GM21515 (cell line): ENCODE results near the gene AMZ1.
"Not testable (repeated sequence)": the region's sequence is repeated elsewhere in the genome, so short reads cannot be mapped to it uniquely, and the experiment has no call there.

ENCODE experiments used
- ATAC-seq: cut with Tn5 transposase; IDR thresholded peaks from one replicate; pipeline ENCODE4 v1.9.1; 2021; ENCODE audit not compliant: unreplicated experiment

The AMZ1 gene

GRCh38 chr7:2725178-2726105 is 37.4 kb downstream of the AMZ1 start:
- no peak for ATAC-seq

- no peak for ATAC-seq
These were observed 38.5 kb downstream of the AMZ1 start for GRCh38 chr7:2726316-2727018.

GRCh38 chr7:2727206-2727605 is 39.2 kb downstream of the AMZ1 start:
- ATAC-seq: not testable (repeated sequence)

GRCh38 chr7:2728316-2729030 is 40.5 kb downstream of the AMZ1 start:
- no peak for ATAC-seq

GRCh38 chr7:2729031-2729892 is 41.3 kb downstream of the AMZ1 start:
- ATAC-seq: no peak

GRCh38 chr7:2729893-2730716 is 42.1 kb downstream of the AMZ1 start:
- no peak for ATAC-seq

- no peak for ATAC-seq
These were observed 43.1 kb downstream of the AMZ1 start for GRCh38 chr7:2730846-2731770.

GRCh38 chr7:2732388-2732787 is 44.4 kb downstream of the AMZ1 start:
- no peak for ATAC-seq

- no peak for ATAC-seq
These were observed 45.1 kb downstream of the AMZ1 start for GRCh38 chr7:2732959-2733584.

- ATAC-seq: no peak
These were observed 46.2 kb downstream of the AMZ1 start for GRCh38 chr7:2734084-2734686.

GRCh38 chr7:2734751-2735571 is 47.0 kb downstream of the AMZ1 start:
- no peak for ATAC-seq

GRCh38 chr7:2735744-2736143 is 47.7 kb downstream of the AMZ1 start:
- ATAC-seq: no peak

GRCh38 chr7:2736411-2736914 is 48.5 kb downstream of the AMZ1 start:
- ATAC-seq: no peak

GRCh38 chr7:2737005-2737743 is 49.2 kb downstream of the AMZ1 start:
- not testable (repeated sequence) for ATAC-seq

- ATAC-seq: no peak
These were observed 50.0 kb downstream of the AMZ1 start for GRCh38 chr7:2737771-2738540.
